Activated B cell treated with CpG ODN at 0.5 μM for 24 hours (primary cell): Measurements from ENCODE around the gene TEX35. TPM values are rescaled to one million over a fixed set of nuclear protein-coding genes. Genes with fewer than 3 reads are reported as not detected.

Experiments
- ATAC-seq: fragments of 200-7000 bp; cut with Tn5 transposase; one replicate; pipeline ENCODE4 v1.10.0; 2021; ENCODE audit warnings: low read depth, mild to moderate bottlenecking, moderate library complexity
- CTCF ChIA-PET: fragments of 350-600 bp; sonication (Branson Sonifier 250); formaldehyde crosslinking; loops from one replicate; lab custom pipeline; 2021; ENCODE audit warnings: antibody characterized with exemption; lab: Charles Lee
- POLR2A ChIA-PET: fragments of 350-600 bp; sonication (Branson Sonifier 250); formaldehyde crosslinking; loops from one replicate; lab custom pipeline; 2021; ENCODE audit warnings: antibody characterized with exemption; lab: Charles Lee
- DNase-seq: peaks from one replicate; pipeline ENCODE4 v3.0.0; 2022
- H3K27ac Mint-ChIP-seq: one replicate; pipeline ENCODE4 v1.8.0; 2020; ENCODE audit warnings: mixed read lengths
- H3K27me3 Mint-ChIP-seq: one replicate; pipeline ENCODE4 v1.8.0; 2021; ENCODE audit warnings: mixed read lengths
- H3K36me3 Mint-ChIP-seq: one replicate; pipeline ENCODE4 v1.8.0; 2021; ENCODE audit warnings: low read depth, mixed read lengths
- H3K4me1 Mint-ChIP-seq: one replicate; pipeline ENCODE4 v1.8.0; 2021; ENCODE audit warnings: mixed read lengths
- H3K4me3 Mint-ChIP-seq: one replicate; pipeline ENCODE4 v1.8.0; 2020; ENCODE audit warnings: mild to moderate bottlenecking, mixed read lengths
- H3K9me3 Mint-ChIP-seq: one replicate; pipeline ENCODE4 v1.8.0; 2020; ENCODE audit warnings: mixed read lengths
- CTCF ChIP-seq: fragments of 200-600 bp; IDR thresholded peaks from one replicate; pipeline ENCODE4 v1.8.0; 2022; ENCODE audit warnings: antibody characterized with exemption, mild to moderate bottlenecking
- intact Hi-C: fragments of 100-400 bp; cut with micrococcal nuclease; formaldehyde crosslinking; loops from one replicate; pipeline ENCODE4 v1.15.1; 2024
- total RNA-seq: library from RNA; stranded (reverse); gene quantifications from 2 replicates; pipeline ENCODE4 v1.2.3, GENCODE V29; 2022

TEX35 gene
- total RNA-seq, 1 donor from 2014 or later = not detected

- no peak for TF ChIP-seq CTCF
- ChIA-PET POLR2A (no interaction called here), CTCF (interaction anchor here (3.2 to 7.9 kb wide), 2 partner anchors 468 to 835 kb away, joined by 22 to 207 read pairs; no protein-coding TSS in a partner anchor)
- intact Hi-C loops = loop anchor here (5.0 kb wide), 1 partner anchor 588 kb away; no protein-coding TSS in a partner anchor
- no peak overlapping the region for H3K27ac Mint-ChIP-seq
- ATAC-seq (no peak), DNase-seq (no peak)
- H3K36me3 Mint-ChIP-seq = no peaks in the 10 kb centered on the region
- H3K9me3 Mint-ChIP-seq = no peaks in the 10 kb centered on the region
- H3K4me1 Mint-ChIP-seq = peaks cover 4% of the 10 kb centered on the region
- H3K27me3 Mint-ChIP-seq = no peaks in the 10 kb centered on the region
- H3K4me3 Mint-ChIP-seq = no peak overlapping the region
Observed at GRCh38 chr1:178534137-178534868, 21.4 kb downstream of the TEX35 start.

GRCh38 chr1:178536329-178536728 is 23.4 kb downstream of the TEX35 start:
- POLR2A ChIA-PET = no interaction called here
- Mint-ChIP-seq H3K4me3 (no peak overlapping the region), H3K27me3 (no peaks in the 10 kb centered on the region), H3K36me3 (no peaks in the 10 kb centered on the region), H3K4me1 (peaks cover 4% of the 10 kb centered on the region), H3K27ac (no peak overlapping the region), H3K9me3 (no peaks in the 10 kb centered on the region)
- ATAC-seq (no peak), DNase-seq (no peak)
- CTCF ChIA-PET = interaction anchor here (8.5 kb wide), 1 partner anchor 468 kb away, joined by 100 read pairs; no protein-coding TSS in a partner anchor
- no peak for TF ChIP-seq CTCF
- intact Hi-C loops = no loop called here

GRCh38 chr1:178536844-178537371 is 24.0 kb downstream of the TEX35 start:
- POLR2A ChIA-PET = no interaction called here

GRCh38 chr1:178537382-178538090 is 24.6 kb downstream of the TEX35 start:
- no peak overlapping the region for H3K4me3 Mint-ChIP-seq

More at GRCh38 chr1:178536844-178537371, 24.0 kb downstream of the TEX35 start:
- H3K27ac Mint-ChIP-seq = no peak overlapping the region
- CTCF ChIA-PET = interaction anchor here (8.5 kb wide), 1 partner anchor 468 kb away, joined by 100 read pairs; no protein-coding TSS in a partner anchor
- no peaks in the 10 kb centered on the region for H3K27me3 Mint-ChIP-seq
- ATAC-seq (no peak), DNase-seq (no peak)
- no peak overlapping the region for H3K4me3 Mint-ChIP-seq
- TF ChIP-seq CTCF = no peak
- H3K36me3 Mint-ChIP-seq = no peaks in the 10 kb centered on the region
- peaks cover 8% of the 10 kb centered on the region for H3K4me1 Mint-ChIP-seq
- no peaks in the 10 kb centered on the region for H3K9me3 Mint-ChIP-seq
- intact Hi-C loops = no loop called here

More at GRCh38 chr1:178537382-178538090, 24.6 kb downstream of the TEX35 start:
- H3K4me1 Mint-ChIP-seq = peaks cover 5% of the 10 kb centered on the region
- no peak overlapping the region for H3K27ac Mint-ChIP-seq
- CTCF ChIA-PET = interaction anchor here (8.5 kb wide), 1 partner anchor 467 kb away, joined by 100 read pairs; no protein-coding TSS in a partner anchor
- DNase-seq (no peak), ATAC-seq (no peak)
- H3K27me3 Mint-ChIP-seq = no peaks in the 10 kb centered on the region
- no peak for TF ChIP-seq CTCF
- POLR2A ChIA-PET = no interaction called here
- H3K9me3 Mint-ChIP-seq = no peaks in the 10 kb centered on the region
- intact Hi-C loops = no loop called here
- H3K36me3 Mint-ChIP-seq = peaks cover 3% of the 10 kb centered on the region
